Right cardiac atrium (tissue), 5 donors: ENCODE data around the gene ESD. TPM values are rescaled to one million over a fixed set of nuclear protein-coding genes. Genes with fewer than 3 reads are reported as not detected.
"Not testable (repeated sequence)": the region's sequence is repeated elsewhere in the genome, so short reads cannot be mapped to it uniquely, and the experiment has no call there.

ENCODE experiments used
- ATAC-seq, 2 donors: fragments of 200-7000 bp; cut with Tn5 transposase; one replicate each; pipeline versions ENCODE4 v1.8.0 to v1.9.1; 2020; ENCODE audit warnings: moderate library complexity in 2 of 2, mild to moderate bottlenecking in 1 of 2
- DNase-seq, 3 donors: peaks; one replicate each; pipeline ENCODE4 v3.0.0-alpha.2; 2020
- H3K27ac ChIP-seq: one replicate; pipeline ENCODE4 v1.5.1; 2013; ENCODE audit warnings: mild to moderate bottlenecking, low read length, control low read depth, moderate library complexity
- H3K27me3 ChIP-seq: one replicate; pipeline ENCODE4 v1.6.1; 2013; ENCODE audit not compliant: control insufficient read depth, insufficient read depth
- H3K4me1 ChIP-seq: one replicate; pipeline ENCODE4 v1.6.1; 2013; ENCODE audit warnings: low read length; ENCODE audit not compliant: control insufficient read depth, insufficient read depth
- H3K4me3 ChIP-seq: one replicate; pipeline ENCODE4 v1.5.1; 2013; ENCODE audit warnings: low read length, control low read depth
- H3K9me3 ChIP-seq: one replicate; pipeline ENCODE4 v1.6.1; 2013; ENCODE audit warnings: low read length; ENCODE audit not compliant: control insufficient read depth
- WGBS: extraction: QIAGEN DNeasy Blood & Tissue Kit; methylation state at CpG from one replicate; pipeline ENCODE4 v1.1.7; 2013; 5-methylcytosine and 5-hydroxymethylcytosine counted together
- intact Hi-C, 4 donors: fragments of 100-400 bp; cut with DNase I; formaldehyde crosslinking; loops; one replicate each; pipeline versions ENCODE4 v1.11.0 to v1.14.0; 2022 to 2023
- polyA plus RNA-seq: library from polyadenylated mRNA; stranded (reverse); fragments of 200-250 nt; gene quantifications from one replicate; pipeline ENCODE4 v1.2.3, GENCODE V29; 2013
- total RNA-seq, 4 donors: library from RNA; stranded (reverse); fragmentation: NEBNext Ultra II Directional; extraction: Animal tissue kit (Norgen Biotek cat#: 25700); gene quantifications; one replicate each; pipeline ENCODE4 v1.2.1, GENCODE V29; 2021
- donor health status: healthy with polysubstance abuse.
- donor health status: DM: no; HTN: yes; CAD: no.
- donor health status: DM: no; HTN: no; CAD: no.
- donor health status: DM: no; HTN: yes; CAD: no; lungs with severe emphysema.
- donor health status: DM: yes; HTN: yes; CAD: no.

ESD gene
- total and polyA plus RNA-seq, 5 donors, result 99.7 to 147 (median 104) TPM

DNA sequence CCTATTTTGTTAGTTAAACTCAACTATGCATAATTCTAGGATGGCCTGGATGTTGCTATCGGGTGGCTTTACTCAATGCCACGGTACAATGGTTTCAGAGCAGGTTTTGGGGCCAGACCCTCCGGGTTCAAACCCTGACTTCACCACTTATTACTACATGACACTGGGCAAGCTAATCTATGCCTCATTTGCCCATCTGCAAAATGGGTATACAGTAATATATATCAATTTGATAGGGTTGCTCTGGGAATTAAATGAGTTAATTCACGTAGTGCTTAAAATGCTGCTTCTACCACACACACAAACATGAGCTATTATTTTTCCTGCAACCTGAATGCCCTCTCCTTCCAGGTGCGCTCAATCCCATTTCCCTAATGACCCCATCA, 839 bp downstream of the ESD start:
- intact Hi-C loops, result no loop called here
- 66% methylated on average over 5 of the region's 5 CpGs for WGBS
- ATAC-seq, result no peak

DNA sequence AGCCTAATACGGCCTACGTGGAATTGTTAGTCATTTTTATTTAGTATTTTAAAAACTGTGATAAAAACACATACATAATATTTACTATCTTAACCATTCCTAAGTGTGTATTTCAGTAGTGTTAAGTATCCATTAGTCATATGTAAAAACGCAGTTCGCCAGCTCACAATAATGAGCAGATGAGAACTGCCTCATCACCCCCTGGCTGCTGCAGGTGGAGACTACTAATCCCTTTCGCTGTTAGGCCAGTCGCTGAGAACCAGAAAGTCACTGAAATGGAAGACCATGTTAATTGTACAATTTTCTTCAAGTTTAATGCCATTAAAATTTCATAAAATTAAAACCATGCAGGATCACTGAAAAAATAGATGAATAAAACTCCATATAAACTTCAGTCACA, 1.6 kb downstream of the ESD start:
- DNase-seq (no peak), ATAC-seq (no peak)
- 93% methylated on average over 6 of the region's 6 CpGs for WGBS
- intact Hi-C loops, result no loop called here
- Histone ChIP-seq H3K4me3 (no peak overlapping the region), H3K9me3 (no peaks in the 10 kb centered on the region), H3K4me1 (peaks cover 4% of the 10 kb centered on the region), H3K27me3 (no peaks in the 10 kb centered on the region), H3K27ac (no peak overlapping the region)

More for the DNA sequence above, 839 bp downstream of the ESD start:
- peak overlapping the region; percentile 91 for H3K27ac ChIP-seq
- H3K4me3 ChIP-seq, result peak overlapping the region; percentile 56
- DNase-seq, result no peak
- peaks cover 4% of the 10 kb centered on the region for H3K4me1 ChIP-seq
- H3K27me3 ChIP-seq, result no peaks in the 10 kb centered on the region
- no peaks in the 10 kb centered on the region for H3K9me3 ChIP-seq

DNA sequence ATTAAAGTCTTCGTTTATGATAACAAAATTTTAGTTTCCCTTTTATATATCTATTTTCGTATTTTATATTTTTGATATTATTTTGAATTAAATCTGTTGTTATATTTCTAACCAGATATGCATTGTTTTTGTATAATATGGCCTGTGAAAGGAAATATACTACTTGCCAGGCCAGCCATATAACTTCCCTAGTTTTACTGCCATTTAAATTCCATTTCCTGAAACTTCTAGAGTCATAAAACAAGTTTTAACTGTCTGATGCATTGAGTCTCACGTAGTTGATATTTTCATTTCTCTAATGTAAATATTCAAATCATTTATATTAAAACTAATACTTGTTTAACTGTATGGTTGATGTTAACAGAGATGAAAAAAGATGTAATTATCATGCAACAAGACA, 13.5 kb downstream of the ESD start:
- Histone ChIP-seq H3K9me3 (no peaks in the 10 kb centered on the region), H3K4me1 (no peaks in the 10 kb centered on the region), H3K27me3 (no peaks in the 10 kb centered on the region), H3K4me3 (no peak overlapping the region), H3K27ac (no peak overlapping the region)
- ATAC-seq (no peak), DNase-seq (no peak)
- intact Hi-C loops, result no loop called here
- WGBS, result 95% methylated on average over 3 of the region's 3 CpGs

DNA sequence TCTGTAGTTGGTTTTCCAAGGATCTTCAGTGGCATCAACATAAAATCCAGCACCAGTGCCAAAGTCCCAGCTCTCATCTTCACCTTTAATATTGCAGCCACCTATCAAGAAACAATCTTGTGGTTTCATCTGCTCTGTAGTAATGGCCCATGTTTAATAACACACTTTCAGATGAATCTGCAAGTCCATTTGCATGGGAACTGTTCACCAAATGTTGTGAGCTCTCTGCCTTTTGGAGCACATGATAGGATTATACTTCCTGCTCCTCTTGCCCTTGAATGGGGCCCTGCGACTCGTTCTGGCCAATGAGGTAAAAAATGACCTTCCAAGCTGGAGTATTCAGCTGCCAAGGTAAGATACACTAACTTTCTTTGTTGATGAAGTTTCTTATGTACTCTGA, 14.3 kb downstream of the ESD start:
- Histone ChIP-seq H3K27ac (no peak overlapping the region), H3K4me3 (no peak overlapping the region), H3K9me3 (no peaks in the 10 kb centered on the region), H3K4me1 (no peaks in the 10 kb centered on the region), H3K27me3 (no peaks in the 10 kb centered on the region)
- intact Hi-C loops, result no loop called here
- ATAC-seq (no peak), DNase-seq (no peak)
- WGBS, result 71% methylated on average over 2 of the region's 2 CpGs

DNA sequence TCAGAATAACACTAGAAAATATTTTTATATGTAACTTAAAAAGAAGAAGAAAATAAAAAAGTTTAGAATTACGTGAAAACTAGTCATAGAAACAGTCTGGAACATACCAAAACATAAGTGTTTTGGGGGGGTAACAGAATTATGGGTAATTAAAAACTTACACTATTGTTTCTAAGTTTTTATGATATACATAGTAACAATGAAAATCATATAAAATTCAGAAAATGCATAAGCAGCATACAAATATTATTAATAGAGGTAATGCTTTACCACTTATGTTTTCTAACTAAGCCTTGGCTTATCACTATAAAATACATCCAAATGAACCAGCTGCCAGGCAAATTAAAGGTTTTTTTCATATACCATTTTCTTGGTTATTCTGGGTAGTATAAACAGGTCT, 14.9 kb downstream of the ESD start:
- ATAC-seq (no peak), DNase-seq (no peak)
- H3K27me3 ChIP-seq, result no peaks in the 10 kb centered on the region
- WGBS, result 89% methylated on average over 1 of the region's 1 CpG
- intact Hi-C loops, result no loop called here
- no peak overlapping the region for H3K4me3 ChIP-seq
- H3K4me1 ChIP-seq, result no peaks in the 10 kb centered on the region
- no peak overlapping the region for H3K27ac ChIP-seq
- no peaks in the 10 kb centered on the region for H3K9me3 ChIP-seq

DNA sequence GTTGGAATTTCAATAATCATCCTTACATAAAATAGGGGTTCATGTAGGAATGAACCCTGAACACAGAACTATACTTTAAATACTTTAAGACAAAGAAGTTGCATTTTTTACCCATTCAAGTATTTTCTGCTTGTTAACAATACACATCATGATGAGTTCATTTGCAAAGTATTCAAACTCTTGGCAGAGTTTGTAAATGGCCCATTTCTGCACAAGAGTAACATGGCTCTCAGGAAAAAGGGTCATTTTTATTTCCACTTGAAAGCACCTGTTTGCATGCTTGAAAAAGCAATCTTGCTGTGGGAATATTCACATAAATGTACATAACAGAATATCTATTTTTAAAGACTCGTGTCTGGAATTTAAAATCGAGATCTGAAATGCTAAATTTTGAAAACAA, 18.1 kb downstream of the ESD start:
- WGBS, result 82% methylated on average over 2 of the region's 2 CpGs
- Histone ChIP-seq H3K27me3 (no peaks in the 10 kb centered on the region), H3K4me3 (no peak overlapping the region), H3K4me1 (no peaks in the 10 kb centered on the region), H3K27ac (no peak overlapping the region), H3K9me3 (no peaks in the 10 kb centered on the region)
- intact Hi-C loops, result no loop called here
- DNase-seq (no peak), ATAC-seq (no peak)

DNA sequence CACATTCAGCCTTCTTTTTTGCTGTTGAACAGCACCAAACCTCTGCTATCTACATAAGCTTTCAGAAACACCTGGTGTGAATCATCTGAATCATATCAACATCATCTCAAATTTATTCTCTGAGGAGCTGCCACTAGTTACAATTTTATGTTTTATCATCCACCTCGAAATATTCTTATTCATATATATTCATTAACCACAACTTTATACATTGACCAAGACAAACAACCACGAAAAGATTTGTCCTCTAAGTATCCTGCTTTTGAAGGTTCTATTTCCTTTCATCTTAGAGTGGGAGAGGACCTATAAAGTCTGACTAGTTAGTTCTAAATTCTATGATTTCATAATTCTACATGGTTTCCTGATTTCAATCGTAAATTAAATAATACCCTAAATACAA, 18.9 kb downstream of the ESD start:
- no peaks in the 10 kb centered on the region for H3K9me3 ChIP-seq
- H3K4me1 ChIP-seq, result no peaks in the 10 kb centered on the region
- no peak overlapping the region for H3K4me3 ChIP-seq
- no peaks in the 10 kb centered on the region for H3K27me3 ChIP-seq
- no peak overlapping the region for H3K27ac ChIP-seq
- intact Hi-C loops, result no loop called here
- WGBS, result 82% methylated on average over 3 of the region's 3 CpGs
- ATAC-seq, result no peak
- DNase-seq, result no peak

DNA sequence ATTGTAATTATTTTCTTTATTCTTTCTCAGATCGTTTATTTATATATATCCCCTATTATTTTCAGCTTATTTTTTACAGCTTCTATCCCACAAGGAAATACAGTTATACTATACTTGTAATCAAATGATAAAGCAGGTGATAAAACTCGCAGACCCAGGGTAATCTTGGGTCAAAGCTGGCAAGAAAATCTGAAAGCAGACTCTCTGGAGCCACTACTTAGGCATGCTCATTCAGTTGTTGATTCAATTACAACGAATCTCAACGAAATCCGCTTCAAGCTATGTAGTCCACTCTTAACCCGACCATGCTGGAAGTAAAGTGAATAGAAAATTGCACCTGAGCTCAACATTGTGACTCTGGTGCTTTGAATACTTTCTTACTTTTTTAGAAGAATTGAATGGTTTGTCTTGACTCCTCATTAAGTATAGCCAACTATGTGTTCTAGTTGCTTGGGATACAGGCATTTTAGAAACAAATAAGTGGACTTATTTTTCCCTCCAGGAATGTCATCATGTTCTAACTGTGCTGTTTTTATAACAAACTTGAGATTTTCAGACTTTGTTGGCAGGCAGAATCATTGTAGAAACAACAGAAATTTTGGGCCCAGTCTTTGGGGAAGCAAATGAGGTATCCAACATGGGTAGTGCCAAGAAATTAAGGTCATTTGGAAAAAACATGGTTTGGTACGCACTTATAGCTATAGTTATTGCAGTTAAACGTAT, 21.4 kb downstream of the ESD start:
- Histone ChIP-seq H3K27me3 (no peaks in the 10 kb centered on the region), H3K27ac (peak overlapping the region; percentile 58), H3K9me3 (no peaks in the 10 kb centered on the region), H3K4me1 (no peaks in the 10 kb centered on the region), H3K4me3 (no peak overlapping the region)
- ATAC-seq (peak; percentile 47 to 88), DNase-seq (no peak)
- WGBS, result 65% methylated on average over 8 of the region's 8 CpGs
- intact Hi-C loops, result no loop called here

DNA sequence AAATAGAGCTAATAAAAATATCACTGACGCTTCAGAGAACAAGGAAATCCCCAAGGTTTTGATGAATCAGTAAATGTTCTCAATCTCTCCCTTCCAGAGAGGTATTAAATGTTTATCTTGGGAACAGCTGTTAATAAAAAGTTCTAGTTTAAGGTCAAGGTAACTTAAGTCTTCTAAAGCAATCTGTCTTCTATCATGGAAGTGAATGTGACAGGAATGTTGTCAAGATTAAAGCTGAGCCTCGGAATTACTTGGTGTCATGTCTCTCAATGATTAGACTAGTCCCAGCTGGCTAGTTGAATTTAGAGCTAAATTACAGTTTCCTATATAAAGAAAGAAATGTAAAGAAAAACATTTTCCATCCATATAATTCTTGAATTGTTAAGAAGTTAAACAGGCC, 23.4 kb downstream of the ESD start:
- intact Hi-C loops, result no loop called here
- no peaks in the 10 kb centered on the region for H3K27me3 ChIP-seq
- no peaks in the 10 kb centered on the region for H3K4me1 ChIP-seq
- ATAC-seq, result no peak
- no peaks in the 10 kb centered on the region for H3K9me3 ChIP-seq
- 55% methylated on average over 2 of the region's 2 CpGs for WGBS
- DNase-seq, result no peak
- H3K4me3 ChIP-seq, result no peak overlapping the region
- no peak overlapping the region for H3K27ac ChIP-seq

DNA sequence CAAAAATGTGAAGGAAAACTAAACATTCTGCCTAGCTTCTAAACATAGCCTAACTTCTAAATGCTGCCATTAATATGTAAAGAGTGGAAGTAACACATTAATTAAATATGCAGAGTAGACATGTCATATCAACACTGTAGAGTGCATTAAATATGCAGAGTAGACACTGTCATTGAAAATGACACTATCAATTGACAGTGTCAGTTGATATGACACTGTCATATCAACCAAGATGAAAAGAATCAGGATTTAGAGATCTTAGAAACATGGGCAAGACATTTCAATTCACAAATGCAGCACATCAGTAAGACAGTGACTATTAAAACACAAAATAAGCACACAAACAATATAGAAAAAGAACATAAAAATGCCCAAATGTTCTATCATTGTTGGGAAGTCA, 25.3 kb downstream of the ESD start:
- no peaks in the 10 kb centered on the region for H3K4me1 ChIP-seq
- no peak overlapping the region for H3K27ac ChIP-seq
- no peaks in the 10 kb centered on the region for H3K27me3 ChIP-seq
- DNase-seq (no peak), ATAC-seq (no peak)
- intact Hi-C loops, result no loop called here
- no peak overlapping the region for H3K4me3 ChIP-seq
- H3K9me3 ChIP-seq, result no peaks in the 10 kb centered on the region

DNA sequence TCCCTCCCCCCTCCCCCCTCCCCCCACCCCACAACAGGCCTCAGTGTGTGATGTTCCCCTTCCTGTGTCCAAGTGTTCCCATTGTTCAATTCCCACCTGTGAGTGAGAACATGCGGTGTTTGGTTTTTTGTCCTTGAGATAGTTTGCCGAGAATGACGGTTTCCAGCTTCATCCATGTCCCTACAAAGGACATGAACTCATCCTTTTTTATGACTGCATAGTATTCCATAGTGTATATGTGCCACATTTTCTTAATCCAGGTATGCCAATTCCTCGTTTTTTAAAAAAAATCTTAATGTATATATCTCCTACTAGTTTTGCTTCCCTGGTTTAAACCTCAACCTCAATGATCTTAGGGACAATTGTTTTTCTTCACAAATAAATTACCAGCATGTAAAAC, 27.0 kb downstream of the ESD start:
- WGBS, result 95% methylated on average over 4 of the region's 4 CpGs
- intact Hi-C loops, H3K4me3 ChIP-seq, DNase-seq, H3K4me1 ChIP-seq, H3K9me3 ChIP-seq, ATAC-seq, H3K27me3 ChIP-seq, H3K27ac ChIP-seq: not testable (repeated sequence)

DNA sequence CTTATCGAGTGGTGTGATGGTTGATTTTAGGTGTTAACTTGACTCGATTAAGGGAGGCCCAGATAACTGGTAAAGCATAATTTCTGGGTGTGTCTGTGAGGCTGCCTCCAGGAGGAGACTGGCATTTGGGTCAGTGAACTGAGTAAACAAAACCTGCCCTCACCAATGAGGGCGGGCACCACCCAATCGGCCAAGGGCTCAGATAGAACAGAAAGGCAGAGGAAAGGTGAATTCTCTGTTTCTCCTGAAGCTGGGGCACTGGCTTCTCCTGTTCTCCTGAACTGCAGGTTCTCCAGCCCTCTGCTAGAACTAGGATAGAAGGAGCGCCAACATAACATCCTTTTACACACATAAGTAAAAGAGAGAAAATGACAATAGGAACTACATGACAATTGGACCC, 35.1 kb downstream of the ESD start:
- 85% methylated on average over 5 of the region's 5 CpGs for WGBS
- Histone ChIP-seq H3K4me1 (no peaks in the 10 kb centered on the region), H3K9me3 (no peaks in the 10 kb centered on the region), H3K27me3 (no peaks in the 10 kb centered on the region), H3K27ac (no peak overlapping the region), H3K4me3 (no peak overlapping the region)
- DNase-seq (no peak), ATAC-seq (no peak)
- intact Hi-C loops, result no loop called here
